GM18858 (cell line): ENCODE measurements around the gene TMEM266.

Source experiments
- ATAC-seq: cut with Tn5 transposase; IDR thresholded peaks from one replicate; pipeline ENCODE4 v1.9.1; 2021; ENCODE audit not compliant: unreplicated experiment

TMEM266 gene

DNA sequence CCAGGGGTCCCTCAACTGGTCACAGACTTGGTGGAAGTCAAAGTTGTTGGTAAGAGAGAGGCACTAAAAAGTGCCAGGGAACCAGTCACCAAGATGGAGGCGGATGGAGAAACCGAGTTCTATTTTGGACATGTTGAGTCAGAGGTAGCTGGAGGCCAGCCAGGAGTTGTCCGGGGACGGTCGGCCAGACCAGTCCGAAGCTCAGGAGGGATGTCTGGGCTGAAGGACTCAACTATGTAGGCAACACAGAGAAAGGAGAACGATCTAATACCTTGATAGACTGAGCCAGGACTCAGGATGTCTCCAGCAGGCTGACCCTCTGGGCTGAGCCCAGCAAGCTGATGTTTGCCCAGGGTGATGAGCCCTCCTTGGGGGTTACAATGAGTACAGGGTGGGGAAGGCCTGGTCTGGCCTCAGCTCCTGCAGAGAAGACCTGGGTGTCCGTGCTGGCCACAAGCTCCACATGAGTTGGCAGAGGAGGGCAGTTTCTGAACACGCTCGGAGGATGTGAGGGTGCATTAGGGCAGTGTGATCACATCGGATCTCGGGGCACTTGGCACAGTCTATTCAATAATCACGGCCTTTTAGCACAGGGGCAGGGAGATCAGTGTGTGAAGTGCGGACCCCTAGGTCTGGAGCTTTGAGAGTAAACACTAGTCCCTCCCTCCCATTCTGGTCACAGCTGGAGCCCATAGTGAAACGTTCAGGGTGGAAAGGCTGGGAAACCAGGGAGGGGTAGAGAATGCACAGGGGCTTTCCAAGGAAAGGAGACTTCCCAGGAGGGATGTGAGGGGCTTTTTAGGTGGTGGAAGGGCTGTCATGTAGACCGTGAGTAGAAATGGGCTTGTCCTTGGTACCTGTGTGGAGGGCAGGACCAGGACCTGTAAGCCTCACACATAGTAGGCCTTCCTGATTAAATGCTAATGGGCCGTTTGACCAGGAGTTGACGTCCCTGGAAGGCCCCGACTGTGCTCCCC is 139.6 kb downstream of the TMEM266 start:
- ATAC-seq: no peak

GRCh38 chr15:76200083-76200465 is 140.3 kb downstream of the TMEM266 start:
- no peak for ATAC-seq

DNA sequence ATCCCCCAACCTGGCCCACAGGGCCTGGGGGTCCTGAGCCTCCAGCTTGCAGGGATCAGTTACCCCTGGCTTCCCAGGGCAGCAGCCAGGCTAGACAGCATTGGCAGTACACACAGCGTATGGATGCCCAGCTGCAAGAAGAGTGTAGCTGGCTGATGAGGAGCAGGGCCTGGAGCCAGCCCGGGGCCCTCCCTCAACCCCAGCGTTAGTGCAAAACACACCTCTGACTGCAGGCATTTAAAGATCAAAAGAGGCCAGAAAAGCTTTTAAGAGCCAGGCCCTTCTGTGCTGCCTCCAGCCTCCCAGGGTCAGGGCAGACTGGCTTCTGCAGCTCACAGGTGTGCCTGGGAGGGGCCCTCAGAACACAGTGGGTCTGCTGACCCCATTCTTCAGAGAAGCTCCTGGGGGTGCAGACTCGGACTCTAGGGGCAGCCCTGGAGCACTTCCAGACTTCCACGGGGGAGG is 140.9 kb downstream of the TMEM266 start:
- no peak for ATAC-seq

GRCh38 chr15:76201536-76202255 is 141.9 kb downstream of the TMEM266 start:
- ATAC-seq: no peak

GRCh38 chr15:76203346-76204108 is 143.7 kb downstream of the TMEM266 start:
- ATAC-seq: no peak

GRCh38 chr15:76204109-76204845 is 144.5 kb downstream of the TMEM266 start:
- ATAC-seq: no peak

GRCh38 chr15:76204916-76205460 is 145.2 kb downstream of the TMEM266 start:
- no peak for ATAC-seq

DNA sequence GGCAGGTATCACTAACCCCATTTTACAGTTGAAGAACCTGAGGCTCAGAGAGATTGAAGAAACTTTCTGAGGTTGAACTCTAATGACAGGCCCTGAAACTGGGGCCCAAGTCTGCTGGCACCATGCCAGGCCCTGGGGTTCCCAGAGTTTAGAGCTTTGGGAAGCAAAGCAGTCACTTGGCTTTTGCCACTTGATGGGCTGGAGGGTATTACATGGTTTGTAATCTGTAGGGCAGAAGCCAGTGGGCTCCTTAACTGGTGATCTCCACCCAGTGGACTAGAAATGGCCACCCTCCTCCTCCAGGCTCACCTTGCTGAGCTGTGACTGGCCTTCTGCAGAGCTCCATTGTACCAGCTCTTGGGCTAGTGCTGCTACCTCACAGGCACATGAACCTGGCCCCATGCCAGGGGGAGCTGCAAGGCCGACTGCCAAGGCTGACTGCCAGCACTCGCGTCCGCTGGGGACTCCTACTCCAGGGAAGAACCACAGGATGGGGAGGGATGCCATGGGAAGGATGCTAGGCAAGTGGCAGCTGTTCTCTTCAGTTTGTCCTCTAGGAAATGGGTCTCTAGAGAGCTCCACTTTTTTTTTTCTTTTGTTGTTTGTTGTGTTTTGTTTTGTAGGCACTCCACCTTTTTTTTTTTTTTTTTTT is 146.7 kb downstream of the TMEM266 start:
- ATAC-seq: no peak

DNA sequence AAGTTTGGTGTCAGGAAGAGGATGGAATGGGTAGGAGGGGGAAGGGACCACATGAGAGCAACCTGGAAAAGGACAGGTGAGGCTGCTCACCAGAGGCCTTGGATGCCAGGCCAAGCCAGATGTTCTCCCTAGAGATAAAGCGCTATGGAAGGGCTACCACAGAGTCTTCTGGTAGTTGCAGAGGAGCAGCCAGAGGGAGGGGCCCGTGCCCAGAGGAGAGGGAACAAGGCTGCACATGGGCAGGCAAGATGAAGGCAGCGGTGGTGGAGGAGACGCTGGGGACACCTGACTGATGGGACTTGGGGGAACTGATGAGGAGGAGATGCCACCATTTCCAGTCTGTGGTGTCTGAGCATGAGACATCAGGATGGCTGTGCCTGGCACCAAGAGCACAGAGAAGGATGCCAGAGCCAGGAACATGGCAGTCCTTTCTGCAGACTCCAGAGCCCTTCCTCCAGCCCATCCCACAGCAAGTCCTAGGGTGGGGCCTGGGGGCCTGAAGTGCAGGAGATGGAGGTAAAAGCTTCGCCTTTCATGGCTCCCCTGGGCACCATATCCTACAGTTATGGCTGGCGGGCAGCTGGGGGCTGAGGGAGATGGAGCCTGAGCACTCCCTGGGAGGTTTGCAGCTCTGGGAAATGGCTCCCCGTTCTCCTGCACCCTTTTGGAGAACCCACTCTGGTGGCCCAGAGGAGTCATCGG is 148.4 kb downstream of the TMEM266 start:
- no peak for ATAC-seq

DNA sequence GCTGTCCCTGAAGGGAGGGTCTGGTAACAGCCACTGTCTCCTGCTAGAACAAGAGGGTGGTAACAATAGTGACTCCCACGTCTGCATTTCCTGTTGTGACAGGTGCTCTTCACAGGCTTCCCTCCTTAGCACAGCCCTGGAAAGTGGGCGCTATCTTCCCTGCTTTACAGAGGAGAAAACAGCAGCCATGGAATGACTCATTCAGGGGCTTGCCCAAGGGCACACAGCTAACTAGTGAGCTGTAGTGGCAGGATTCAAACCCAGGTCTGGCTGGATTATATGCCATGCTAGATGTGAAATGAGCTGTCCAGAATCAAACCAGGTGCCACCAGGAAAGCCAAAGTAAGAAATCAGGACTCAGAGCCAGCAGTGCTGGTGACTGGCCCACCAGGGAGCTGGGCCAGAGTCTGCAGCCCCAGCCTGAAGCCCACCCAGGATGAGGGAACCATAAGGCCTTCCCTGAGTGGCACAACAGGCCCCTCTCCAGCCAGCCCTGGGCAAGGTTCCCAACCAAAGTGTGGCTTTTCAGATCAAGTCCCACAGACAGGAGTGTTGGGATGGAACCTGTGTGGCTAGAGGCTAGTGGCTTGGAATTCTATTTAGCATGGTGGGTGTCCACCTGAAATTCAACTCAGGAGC is 149.1 kb downstream of the TMEM266 start:
- no peak for ATAC-seq

DNA sequence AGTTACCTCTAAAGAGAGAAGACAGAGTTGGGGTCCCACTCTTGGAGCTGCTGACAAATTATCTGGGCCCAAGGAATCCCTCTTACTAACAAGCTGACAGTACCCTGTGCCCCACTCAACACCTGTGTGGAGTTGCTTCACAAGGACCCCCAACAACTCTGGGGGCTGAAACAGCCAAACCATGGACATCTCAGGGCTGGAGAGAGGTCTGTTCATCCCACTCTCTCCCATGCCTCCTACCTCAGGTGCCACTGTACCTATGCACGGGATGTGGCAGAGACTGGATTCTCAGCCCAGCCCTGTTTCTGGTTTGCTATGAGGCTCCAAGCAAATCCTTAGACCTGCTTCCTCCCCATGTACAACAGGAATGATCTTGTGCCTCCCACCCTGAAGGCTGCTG is 149.7 kb downstream of the TMEM266 start:
- ATAC-seq: no peak

GRCh38 chr15:76209942-76210341 is 150.2 kb downstream of the TMEM266 start:
- no peak for ATAC-seq

GRCh38 chr15:76215634-76216033 is 155.8 kb downstream of the TMEM266 start:
- no peak for ATAC-seq

DNA sequence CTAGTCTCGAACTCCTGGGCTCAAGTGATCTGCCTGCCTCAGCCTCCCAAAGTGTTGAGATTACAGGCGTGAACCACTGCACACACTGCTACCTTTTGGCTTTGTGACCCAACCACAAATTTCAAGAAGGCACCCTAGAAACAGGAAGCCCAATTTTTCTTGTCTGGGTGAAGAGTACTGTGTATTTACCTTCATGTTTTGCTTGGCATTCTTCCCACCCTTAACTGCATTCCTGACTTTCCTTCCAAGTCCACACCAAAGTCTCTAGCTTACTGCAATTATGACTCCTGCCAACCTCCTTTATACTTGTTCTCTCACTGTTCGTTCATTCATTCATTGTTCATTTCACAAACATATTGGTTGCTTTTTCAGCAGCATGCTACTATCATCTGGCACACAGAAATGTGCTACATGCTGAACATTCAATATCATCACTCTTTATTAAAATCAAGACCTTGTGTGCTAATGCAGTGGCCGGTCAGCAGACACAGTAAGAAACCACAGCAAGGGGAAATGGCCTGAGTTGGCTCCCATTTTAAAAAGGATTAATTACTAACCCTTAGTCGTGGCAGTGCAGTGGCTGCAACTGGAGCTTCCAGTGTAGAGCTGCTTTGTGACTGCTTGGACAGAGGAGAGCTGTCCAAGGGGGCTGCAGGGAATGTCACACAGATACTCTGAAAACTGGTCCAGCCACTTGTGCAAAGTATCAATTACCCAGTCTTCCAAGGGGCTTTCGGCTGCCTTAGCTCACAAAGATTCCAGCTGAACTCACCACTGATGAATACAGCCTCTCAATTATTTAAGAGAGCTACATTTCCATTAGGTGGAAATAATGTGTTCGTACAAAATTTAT is 157.5 kb downstream of the TMEM266 start:
- no peak for ATAC-seq

DNA sequence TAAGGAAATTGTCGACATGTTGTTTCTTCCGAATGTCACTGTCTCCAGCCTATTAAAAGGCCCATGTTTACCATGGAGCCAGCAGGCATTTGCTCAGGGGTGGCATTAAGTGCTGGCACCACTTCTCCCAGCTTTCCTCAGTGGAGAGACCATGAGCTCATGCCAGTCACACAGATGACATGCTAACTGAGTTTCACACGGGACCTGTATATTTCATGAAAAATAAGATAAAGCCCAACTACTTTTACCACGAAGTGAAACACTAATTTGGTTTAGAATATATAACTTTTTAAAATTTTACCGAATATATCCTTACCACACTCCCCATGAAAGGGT is 158.1 kb downstream of the TMEM266 start:
- ATAC-seq: no peak

GRCh38 chr15:76221085-76221767 is 161.4 kb downstream of the TMEM266 start:
- ATAC-seq: no peak

DNA sequence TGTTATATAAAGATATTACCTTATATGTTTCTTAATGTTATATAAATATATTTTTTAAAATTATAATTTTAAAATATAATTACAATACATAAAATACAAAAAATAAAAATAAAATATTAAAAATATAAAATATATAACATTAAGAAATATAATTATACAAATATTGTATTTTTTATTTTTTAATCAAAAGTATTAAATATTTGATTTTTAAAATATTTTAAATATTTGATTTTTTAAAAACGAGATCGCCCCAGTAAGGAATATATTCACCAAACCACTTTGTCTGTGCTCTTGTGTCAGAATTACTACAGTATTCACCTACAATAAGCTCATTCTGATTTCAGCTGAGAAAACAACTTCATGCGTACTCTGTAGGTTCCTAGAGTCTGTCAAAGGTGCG is 162.4 kb downstream of the TMEM266 start:
- no peak for ATAC-seq
